ENCODE measurements around the gene PATJ. TPM values are rescaled to one million over a fixed set of nuclear protein-coding genes. Genes with fewer than 3 reads are reported as not detected.

The PATJ gene
- total and polyA plus RNA-seq, 2 donors (not counting 3 experiments of a cell fraction or from before 2014, with no cell fraction given) = 1.1 to 3.0 TPM

DNA sequence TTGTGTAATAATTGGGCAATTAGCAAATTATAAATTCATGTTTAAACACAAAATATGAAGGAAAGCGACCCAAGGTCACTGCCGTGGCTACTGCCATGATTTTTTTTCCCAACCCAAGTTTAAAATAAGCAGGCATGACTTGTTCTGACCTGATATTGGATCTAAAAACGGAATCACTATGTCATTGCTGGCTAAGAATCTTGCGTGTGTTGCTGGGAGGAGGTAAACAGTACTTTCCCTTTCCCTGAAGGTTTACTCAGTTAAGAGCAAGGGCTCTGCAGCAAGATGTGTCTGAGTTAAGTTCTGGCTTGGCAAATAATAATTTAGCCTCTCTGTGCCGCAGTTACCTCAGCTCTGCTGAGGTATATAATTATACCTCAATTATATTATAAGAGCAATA lies 326.7 kb downstream of the PATJ start:
- intact Hi-C loops (cut with micrococcal nuclease) = no loop called here

More for the DNA sequence above, 326.7 kb downstream of the PATJ start:
- no TSS peak for BruUV-seq (replicated peaks)
- Histone ChIP-seq H3K9ac (replicated peaks; ENCODE audit: extremely low read depth, insufficient read depth, low read length) (no peak overlapping the region), H4K20me1 (replicated peaks; ENCODE audit: control insufficient read depth, extremely low read depth, insufficient read depth, low read length) (no peaks in the 10 kb centered on the region), H3K9me1 (replicated peaks; ENCODE audit: control insufficient read depth, extremely low read depth, insufficient read depth, low read length) (no peaks in the 10 kb centered on the region), H3K27me3 (ENCODE audit: control insufficient read depth in 2 of 2, insufficient read depth in 2 of 2, low read length in 2 of 2) (peaks cover 0 to 2% of the 10 kb centered on the region in 2 experiments), H3K4me1 (ENCODE audit: control insufficient read depth, extremely low read depth, insufficient read depth, low read length) (no peaks in the 10 kb centered on the region), H3K4me3 (replicated peaks in 1 of 3; ENCODE audit: insufficient read depth in 1 of 3, low read depth in 1 of 3, low read length in 3 of 3) (no peak overlapping the region), H3K4me2 (ENCODE audit: insufficient read depth, low read length) (no peak overlapping the region), H3K27ac (ENCODE audit: insufficient read depth, low read depth, low read length) (no peak overlapping the region), H2AFZ (ENCODE audit: low read depth, low read length) (no peak overlapping the region), H3K79me2 (ENCODE audit: control insufficient read depth, insufficient read depth, low read length) (no peaks in the 10 kb centered on the region), H3K36me3 (ENCODE audit: control insufficient read depth in 2 of 2, extremely low read depth in 1 of 2, insufficient read depth in 2 of 2, low read length in 2 of 2) (no peaks in the 10 kb centered on the region), H3K9me3 (replicated peaks; ENCODE audit: control insufficient read depth, insufficient read depth, low read length) (no peaks in the 10 kb centered on the region)
- ChIA-PET CTCF (interaction anchor here (0.9 to 1.9 kb wide), 8 partner anchors 10 to 1911 kb away, joined by 3 to 6 read pairs (median 3); no protein-coding TSS in a partner anchor), POLR2A (no interaction called here)
- FAIRE-seq (no peak), DNase-seq (ENCODE audit: low read depth, low spot score) (no peak)
- dilution Hi-C loops (cut with MboI; ENCODE audit: extremely low pct_ligation_motif_present, low sequenced_read_pairs) = no loop called here
- TF ChIP-seq POLR2A (IDR thresholded peaks at IDR 0.05; ENCODE audit: low read depth, low read length) = no peak
- no peak for TF ChIP-seq CTCF (IDR thresholded peaks at IDR 0.05; ENCODE audit: extremely low read depth in 1 of 2, insufficient read depth in 1 of 2, low read depth in 1 of 2, low read length in 2 of 2)
- TF ChIP-seq GATA2 (IDR thresholded peaks at IDR 0.05; ENCODE audit: insufficient read depth, insufficient read length, low read depth, low read length) = no peak
- no peak for TF ChIP-seq POLR2AphosphoS5 (IDR thresholded peaks at IDR 0.05; ENCODE audit: insufficient read depth, low read depth, low read length)
- TF ChIP-seq, protein P1, sequence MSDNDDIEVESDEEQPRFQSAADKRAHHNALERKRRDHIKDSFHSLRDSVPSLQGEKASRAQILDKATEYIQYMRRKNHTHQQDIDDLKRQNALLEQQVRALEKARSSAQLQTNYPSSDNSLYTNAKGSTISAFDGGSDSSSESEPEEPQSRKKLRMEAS (IDR thresholded peaks at IDR 0.05; ENCODE audit: insufficient read depth, insufficient read length) = no peak
- no peak for TF ChIP-seq JUN (IDR thresholded peaks at IDR 0.05; ENCODE audit: borderline replicate concordance, insufficient read depth, insufficient read length, low read depth)
- TF ChIP-seq FOS (IDR thresholded peaks at IDR 0.05; ENCODE audit: borderline replicate concordance, insufficient read depth, low read length) = no peak
- no peak for TF ChIP-seq EZH2 (IDR thresholded peaks at IDR 0.05; ENCODE audit: borderline replicate concordance, low read depth, low read length, severe bottlenecking)
- TF ChIP-seq MYC (IDR thresholded peaks at IDR 0.05; ENCODE audit: low read depth, low read length) = no peak

All from endothelial cell of umbilical vein (primary cell).